MM.1S (cell line): Measurements from ENCODE around the gene WFDC13.

Source experiments
- EZH2 ChIP-seq: fragments of 300-600 bp; sonication (generic); optimal IDR thresholded peaks from 2 replicates; pipeline ENCODE3; 2017; ENCODE audit warnings: low read depth, mild to moderate bottlenecking, antibody characterized with exemption, low read length, mixed read lengths
- TF ChIP-seq, protein P1 (sequence below): fragments of 300-600 bp; sonication (generic); IDR thresholded peaks from 2 replicates; pipeline ENCODE4 v1.5.1; 2016; ENCODE audit warnings: antibody characterized with exemption, low read length, mixed read lengths

DNA sequence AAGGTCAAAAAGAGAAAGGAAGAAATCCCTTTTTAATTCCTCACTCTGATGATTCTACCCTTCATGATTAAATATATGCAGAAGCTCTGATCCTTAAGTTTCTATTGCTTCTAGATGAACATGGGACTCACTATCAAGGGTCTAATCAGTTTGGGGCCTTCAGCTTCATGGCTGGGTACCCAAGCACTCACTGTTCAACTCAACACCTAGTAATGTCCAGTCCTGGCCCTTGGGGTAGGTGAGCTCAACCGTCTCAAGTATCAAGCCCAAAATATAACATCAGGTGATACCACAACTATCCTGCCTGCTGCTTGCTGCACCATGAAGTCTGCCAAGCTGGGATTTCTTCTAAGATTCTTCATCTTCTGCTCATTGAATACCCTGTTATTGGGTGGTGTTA, 20.2 kb downstream of the WFDC13 start, which contains the start of gene SPINT4:
- TF ChIP-seq, protein P1, sequence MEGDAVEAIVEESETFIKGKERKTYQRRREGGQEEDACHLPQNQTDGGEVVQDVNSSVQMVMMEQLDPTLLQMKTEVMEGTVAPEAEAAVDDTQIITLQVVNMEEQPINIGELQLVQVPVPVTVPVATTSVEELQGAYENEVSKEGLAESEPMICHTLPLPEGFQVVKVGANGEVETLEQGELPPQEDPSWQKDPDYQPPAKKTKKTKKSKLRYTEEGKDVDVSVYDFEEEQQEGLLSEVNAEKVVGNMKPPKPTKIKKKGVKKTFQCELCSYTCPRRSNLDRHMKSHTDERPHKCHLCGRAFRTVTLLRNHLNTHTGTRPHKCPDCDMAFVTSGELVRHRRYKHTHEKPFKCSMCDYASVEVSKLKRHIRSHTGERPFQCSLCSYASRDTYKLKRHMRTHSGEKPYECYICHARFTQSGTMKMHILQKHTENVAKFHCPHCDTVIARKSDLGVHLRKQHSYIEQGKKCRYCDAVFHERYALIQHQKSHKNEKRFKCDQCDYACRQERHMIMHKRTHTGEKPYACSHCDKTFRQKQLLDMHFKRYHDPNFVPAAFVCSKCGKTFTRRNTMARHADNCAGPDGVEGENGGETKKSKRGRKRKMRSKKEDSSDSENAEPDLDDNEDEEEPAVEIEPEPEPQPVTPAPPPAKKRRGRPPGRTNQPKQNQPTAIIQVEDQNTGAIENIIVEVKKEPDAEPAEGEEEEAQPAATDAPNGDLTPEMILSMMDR: no peak
- TF ChIP-seq EZH2: no peak
